GM18951 (cell line): ENCODE measurements around the gene EDC4.
"Not testable (repeated sequence)": the region's sequence is repeated elsewhere in the genome, so short reads cannot be mapped to it uniquely, and the experiment has no call there.

Experiments used
- POLR2A ChIP-seq: IDR thresholded peaks from 4 replicates; pipeline ENCODE4 v1.6.1; 2011; ENCODE audit warnings: mild to moderate bottlenecking; ENCODE audit not compliant: insufficient read length, insufficient read depth; ENCODE audit errors: extremely low read depth
- in situ Hi-C: fragments of 300-500 bp; cut with MboI; formaldehyde crosslinking; loops from one replicate; pipeline ENCODE4 v1.12.0; 2022; ENCODE audit warnings: low sequenced_read_pairs, mixed read lengths, inconsistent platforms; ENCODE audit not compliant: unreplicated experiment

Gene EDC4

GRCh38 chr16:67860589-67861398 is 12.1 kb upstream of the EDC4 start:
- in situ Hi-C loops, result no loop called here

DNA sequence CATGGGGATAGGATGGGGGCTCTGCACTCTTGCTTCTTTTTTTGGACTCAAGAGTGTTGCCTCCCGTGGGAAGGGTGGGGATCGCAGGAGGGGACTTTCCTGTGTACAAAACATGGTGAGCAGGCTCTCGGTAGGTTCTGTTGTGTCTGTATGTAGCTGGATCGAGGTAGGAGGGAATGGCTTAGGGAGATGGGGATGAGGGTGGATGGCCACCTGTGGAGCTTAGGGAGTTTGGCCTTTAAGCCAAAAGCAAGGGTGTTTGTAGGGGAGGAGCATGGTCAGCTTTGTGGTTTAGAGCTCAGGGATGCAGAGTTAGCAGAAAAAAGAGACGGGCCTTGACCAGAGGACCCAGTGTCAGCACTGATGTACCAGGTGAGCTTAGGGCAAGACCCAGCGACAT is 11.0 kb upstream of the EDC4 start:
- in situ Hi-C loops, result no loop called here
- no peak for TF ChIP-seq POLR2A

More at GRCh38 chr16:67860589-67861398, 12.1 kb upstream of the EDC4 start:
- no peak for TF ChIP-seq POLR2A

GRCh38 chr16:67862623-67863583 is 9.9 kb upstream of the EDC4 start:
- in situ Hi-C loops, result no loop called here
- TF ChIP-seq POLR2A, result no peak

- in situ Hi-C loops, result not testable (repeated sequence)
These were observed 8.8 kb upstream of the EDC4 start for GRCh38 chr16:67864044-67864443.

DNA sequence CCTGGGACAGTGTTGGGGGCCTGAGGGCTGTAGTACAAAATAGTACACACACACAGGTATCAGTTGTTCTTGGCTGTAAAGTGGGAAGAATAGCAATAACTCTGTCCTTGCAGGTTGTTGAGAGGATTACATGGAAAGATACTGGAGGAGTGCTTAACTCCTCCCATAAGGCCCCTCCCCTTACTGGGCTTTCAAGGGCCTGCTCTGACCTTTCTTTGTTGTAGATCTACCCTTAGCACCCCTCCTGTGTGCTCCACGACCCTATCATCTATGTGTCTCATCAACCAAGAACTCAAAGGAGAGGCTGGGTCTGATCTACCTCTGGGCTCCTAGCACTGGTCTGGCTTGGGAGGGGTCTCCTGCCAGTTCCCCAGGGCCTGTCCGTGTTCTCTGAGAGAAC is 8.3 kb upstream of the EDC4 start:
- TF ChIP-seq POLR2A, result no peak
- in situ Hi-C loops, result no loop called here

DNA sequence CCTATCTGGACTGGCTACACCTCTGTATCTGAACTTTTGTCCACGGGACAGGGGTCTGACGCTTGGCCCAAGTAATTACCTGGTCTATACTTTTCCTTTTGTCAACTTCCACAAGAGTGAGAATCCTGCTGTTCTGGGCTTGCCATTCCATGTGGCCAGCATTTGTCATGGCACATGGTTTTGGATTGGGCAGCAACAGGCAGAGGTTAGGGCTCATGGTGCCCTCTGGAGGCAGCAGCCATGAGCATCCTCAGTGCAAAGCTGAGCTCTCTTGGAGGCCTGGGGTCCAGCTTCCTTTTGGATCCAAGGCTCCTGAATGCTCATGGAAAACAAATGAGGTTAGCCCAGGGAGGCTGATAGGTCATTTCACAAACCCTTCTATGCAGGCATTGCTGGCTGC is 7.5 kb upstream of the EDC4 start:
- TF ChIP-seq POLR2A, result no peak
- in situ Hi-C loops, result no loop called here

DNA sequence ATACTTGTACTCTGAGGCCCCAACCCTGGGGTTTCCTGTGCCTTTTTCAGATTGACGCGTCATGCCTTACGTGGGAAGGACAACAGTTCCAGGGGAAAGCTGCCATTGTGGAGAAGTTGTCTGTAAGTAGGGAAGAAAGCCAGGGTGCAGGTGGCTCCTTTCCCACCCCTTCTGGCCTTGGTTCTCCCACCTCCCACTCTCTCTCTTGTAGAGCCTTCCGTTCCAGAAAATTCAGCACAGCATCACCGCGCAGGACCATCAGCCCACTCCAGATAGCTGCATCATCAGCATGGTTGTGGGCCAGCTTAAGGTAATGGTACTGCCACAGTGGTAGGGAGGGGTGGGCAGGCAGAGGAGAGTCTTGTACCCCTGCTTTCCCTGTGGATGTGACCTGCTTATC is 4.6 kb upstream of the EDC4 start:
- in situ Hi-C loops, result no loop called here
- TF ChIP-seq POLR2A, result no peak

GRCh38 chr16:67869653-67870052 is 3.2 kb upstream of the EDC4 start:
- in situ Hi-C loops, result no loop called here
- TF ChIP-seq POLR2A, result no peak

DNA sequence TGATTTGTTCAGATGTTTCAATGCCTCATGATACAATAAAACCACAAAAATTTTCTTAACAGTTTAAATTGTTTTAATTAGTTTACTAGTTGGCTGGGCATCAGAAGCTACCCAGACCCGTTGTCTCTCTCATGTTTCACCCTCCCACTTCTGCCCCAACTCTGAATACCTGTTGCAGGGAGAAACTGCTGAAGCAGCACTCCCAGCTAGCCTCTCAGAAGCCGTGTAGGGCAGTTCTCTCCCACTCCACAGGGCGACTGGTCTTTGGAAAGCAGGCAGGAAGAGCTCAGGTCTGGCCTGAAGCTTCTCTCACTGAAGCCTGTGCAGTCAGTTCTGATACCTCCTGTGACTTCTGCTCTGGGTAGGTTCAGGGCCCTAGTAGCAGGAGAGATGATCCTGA is 1.6 kb upstream of the EDC4 start:
- in situ Hi-C loops, result no loop called here
- TF ChIP-seq POLR2A, result no peak

- in situ Hi-C loops, result no loop called here
- TF ChIP-seq POLR2A, result no peak
These were observed 671 bp upstream of the EDC4 start for GRCh38 chr16:67872131-67872630.

DNA sequence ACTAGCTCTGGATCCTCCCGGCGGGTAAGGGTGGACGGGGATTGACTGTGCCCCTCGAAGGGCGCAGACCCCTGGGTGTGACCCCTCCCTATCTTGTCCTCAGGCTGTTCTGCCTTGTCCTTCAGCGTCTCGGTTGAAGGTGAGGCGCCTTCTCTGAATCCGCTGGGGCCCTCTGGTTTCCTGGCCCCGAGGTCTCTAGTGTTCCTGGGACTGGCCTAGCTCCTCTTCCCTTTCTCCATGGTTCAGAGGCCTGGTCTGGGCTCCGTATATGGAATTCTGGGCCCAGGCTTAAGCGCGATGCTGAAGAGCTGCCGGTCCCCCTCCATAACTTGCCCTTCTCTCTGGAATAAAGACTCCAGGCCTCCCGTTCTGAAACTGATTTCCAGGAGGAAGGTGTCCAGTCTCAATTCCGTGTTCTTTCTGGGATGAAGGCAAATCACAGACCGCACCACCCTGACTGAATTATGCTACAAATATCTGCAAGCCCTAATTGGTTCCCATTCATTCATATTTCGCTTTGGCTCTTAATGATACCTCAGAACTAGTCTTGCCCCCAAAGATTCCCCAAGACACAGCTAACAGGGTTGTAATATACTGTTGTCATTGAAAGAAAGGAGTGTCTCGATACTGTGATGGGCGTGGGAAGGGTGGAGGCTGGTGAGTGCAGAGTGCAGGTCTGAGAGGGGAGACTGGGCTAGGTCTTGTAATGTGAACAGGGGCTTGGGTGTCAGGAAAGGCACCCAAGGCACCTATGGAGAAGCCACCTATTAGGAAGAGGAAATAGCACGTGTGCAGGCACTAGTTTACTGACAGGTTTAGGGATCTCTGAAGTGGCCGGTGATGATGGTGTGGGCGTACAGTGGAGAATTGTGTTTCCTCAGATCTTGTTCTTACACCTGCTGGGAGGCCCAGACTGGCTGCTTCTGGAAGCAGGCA is 851 bp downstream of the EDC4 start:
- TF ChIP-seq POLR2A, result no peak
- in situ Hi-C loops, result no loop called here

GRCh38 chr16:67874372-67874771 is 1.5 kb downstream of the EDC4 start:
- in situ Hi-C loops, result no loop called here

GRCh38 chr16:67877064-67877463 is 4.2 kb downstream of the EDC4 start:
- in situ Hi-C loops, result no loop called here
- no peak for TF ChIP-seq POLR2A

More at GRCh38 chr16:67874372-67874771, 1.5 kb downstream of the EDC4 start:
- no peak for TF ChIP-seq POLR2A
